ENCODE data around the gene PSMC3.

PSMC3 gene

DNA sequence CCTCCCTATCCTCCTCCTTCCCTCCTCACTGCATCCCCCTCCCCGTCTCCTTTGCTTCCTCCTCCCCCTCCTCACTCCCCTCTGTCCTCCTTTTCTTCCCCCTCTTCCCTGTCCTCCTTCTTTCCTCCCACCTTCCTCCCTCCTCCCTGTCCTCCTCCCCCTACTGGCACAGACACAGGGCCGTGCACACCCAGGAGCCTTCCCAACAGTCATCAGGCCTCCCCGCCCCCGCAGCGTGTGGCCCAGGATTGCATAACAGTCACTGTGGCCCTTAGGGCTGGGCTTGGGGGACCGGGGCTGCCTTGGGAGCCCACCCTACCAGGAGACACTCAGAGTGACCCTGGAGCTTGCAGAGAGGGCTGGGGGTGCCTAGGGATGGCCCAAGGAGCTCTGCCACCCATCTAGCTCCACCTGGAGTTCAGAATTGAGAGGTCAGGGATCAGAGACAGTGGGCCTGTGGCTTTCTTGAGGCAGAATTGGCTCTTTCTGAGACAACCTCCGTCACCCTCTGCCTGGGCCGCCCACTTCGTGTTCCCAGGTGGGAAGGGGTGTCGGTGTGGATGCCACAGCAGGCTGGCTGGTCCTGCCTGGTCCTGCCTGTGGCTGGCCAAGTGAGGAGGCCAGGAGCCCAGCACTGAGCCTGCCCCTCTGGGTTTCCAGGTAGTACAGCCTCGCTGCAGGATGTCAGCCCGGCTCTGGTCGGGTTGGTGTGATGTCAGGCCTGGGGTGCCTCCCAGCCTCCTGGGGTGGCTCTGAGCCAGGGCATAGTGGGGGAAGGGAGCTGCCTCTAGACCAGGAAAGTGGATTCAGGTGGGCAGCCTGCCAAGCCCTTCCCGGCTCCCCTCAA, 49.5 kb downstream of the PSMC3 start:
- no peak for DNase-seq (ENCODE audit: low read depth in 2 of 2, low spot score in 1 of 2)

DNA sequence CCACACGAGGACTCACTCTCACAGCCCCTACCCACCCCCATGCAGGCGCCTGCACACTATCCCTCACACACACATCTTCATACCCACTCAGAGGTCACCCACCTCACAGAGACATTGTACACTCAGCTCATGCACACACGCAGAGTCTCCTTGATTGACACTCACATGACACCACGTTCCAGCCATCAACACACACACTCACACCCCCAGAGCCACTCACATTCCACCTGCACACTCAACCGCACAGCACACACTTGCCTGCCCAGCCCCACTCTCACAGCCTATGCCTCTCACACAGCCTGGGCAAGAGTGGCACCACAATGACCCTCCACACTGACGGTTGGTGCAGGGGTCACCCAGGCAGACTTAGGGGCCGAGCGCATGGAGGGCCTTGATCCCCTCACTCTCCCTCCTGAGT, 50.1 kb downstream of the PSMC3 start:
- DNase-seq (ENCODE audit: low read depth in 2 of 2, low spot score in 1 of 2) = no peak

DNA sequence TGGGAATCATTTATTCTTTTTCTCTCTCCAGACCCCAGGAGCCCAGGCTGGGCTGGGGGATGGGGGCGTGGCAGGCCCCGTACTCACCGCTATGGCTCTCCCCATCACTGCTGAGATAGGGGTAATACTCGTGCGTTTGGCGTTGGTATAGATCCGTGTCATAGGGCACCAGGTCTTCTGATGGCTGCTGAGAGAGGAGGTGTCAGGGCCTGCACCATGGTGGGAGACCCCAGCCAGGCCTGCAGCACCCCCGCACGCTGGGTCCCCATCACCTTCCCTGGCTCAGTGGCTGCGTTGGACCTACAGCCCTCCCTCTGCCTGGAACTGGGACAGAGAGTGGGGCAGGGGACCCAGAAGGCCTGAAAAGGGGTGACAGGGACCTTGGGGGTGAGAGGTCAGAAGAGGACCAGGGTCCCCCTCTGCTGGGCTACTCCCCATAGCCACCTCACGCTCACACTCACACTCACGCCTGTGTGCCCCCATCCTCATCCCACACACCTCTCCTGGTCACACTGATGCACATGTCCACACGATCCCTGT, 50.6 kb downstream of the PSMC3 start:
- DNase-seq (ENCODE audit: low read depth in 2 of 2, low spot score in 1 of 2) = no peak

DNA sequence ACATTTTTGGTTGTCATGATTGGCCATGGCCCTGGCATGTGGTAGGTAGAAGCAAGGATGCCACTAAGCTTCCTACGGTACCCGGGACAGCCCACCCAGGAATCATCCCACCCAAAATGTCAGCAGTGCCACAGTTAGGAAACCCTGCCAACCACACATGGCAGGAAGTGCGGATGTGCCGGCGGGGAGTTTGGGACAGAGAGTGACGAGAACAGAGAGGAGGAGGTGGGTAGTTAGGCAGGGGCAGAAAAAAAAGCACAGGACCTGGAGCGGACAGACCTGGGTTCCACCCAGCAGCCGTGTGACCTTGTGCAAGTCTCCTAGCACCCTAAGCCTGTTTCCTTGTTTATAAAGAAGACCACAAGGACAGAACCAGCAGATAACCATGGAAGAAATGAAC, 51.2 kb downstream of the PSMC3 start:
- DNase-seq (ENCODE audit: low read depth in 2 of 2, low spot score in 1 of 2) = no peak

DNA sequence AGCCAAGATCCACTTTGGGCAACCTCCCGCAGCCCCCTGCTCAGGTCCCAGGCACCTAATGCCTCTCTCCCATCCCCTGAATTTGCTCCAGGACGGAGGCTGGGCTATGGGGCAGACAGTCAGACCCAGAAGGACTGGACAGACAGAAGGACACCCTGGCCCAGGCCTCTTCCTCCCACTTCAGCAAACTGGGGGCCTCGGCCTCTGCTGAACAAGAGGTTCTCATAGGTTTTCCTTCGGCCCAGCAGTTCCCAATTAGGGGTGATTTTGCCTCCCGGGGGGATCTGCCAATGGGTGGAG, 51.6 kb downstream of the PSMC3 start:
- no peak for DNase-seq (ENCODE audit: low read depth in 2 of 2, low spot score in 1 of 2)

DNA sequence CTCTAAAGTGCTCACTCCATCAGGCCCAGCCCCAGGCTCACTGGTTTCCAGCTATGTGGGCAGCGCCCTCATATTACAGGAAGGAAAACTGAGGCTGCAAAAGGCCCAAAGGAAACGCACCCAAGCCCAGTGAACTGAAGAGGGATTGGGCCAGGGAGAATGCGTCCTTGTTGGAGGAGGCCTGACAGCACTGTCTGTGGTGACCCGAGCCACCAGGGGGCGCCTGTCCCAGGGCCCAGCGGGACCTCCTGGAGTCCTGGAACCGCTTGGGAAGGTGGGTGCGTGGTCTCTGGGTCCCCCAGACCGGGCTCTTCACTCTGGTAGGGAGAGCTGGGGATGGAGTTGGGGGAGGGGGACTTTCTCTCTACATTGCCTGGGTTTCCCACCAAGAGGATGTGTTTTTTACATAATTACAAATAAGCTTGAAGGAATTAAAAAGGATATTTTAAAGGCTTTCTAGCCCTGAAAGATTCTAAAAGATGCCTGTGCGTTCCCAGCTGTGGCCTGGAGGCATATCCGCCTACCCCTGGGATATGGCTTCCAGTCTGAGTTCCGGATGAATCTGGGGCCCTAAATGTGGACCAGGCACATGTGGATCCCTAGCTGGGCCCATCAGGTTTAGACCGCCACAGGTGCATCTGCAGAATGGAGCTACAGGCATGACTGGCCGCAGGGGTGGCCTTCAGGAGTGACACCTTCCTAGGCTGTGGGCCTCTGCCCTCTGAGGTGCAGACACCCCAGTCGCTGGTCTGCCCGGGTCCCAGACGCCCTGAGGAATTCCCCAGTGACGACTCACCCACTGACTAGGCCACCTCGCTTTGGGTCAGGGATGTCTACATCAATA, 52.1 kb downstream of the PSMC3 start:
- DNase-seq (ENCODE audit: low read depth in 2 of 2, low spot score in 1 of 2) = peak; percentile 64 to 76

DNA sequence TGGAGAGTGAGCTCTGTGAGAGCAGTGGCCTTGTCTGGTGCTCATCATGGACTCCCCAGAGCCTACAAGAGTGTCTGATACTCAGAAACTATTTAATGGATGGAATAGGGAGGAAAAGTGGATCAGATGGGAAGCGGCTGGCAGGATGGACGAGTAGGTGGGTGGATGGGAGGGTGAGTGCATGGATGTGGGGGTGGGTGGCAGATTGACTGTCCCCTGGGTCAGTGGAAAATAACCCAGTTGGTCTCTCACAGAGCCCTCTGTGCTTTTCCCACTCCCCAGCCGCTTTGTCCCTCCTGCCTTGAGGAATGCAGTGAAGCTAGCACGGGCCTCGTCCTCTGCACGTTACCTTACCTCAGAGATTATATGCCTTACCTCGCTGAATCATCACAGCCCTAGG, 53.8 kb downstream of the PSMC3 start:
- DNase-seq (ENCODE audit: low read depth in 2 of 2, low spot score in 1 of 2) = no peak

DNA sequence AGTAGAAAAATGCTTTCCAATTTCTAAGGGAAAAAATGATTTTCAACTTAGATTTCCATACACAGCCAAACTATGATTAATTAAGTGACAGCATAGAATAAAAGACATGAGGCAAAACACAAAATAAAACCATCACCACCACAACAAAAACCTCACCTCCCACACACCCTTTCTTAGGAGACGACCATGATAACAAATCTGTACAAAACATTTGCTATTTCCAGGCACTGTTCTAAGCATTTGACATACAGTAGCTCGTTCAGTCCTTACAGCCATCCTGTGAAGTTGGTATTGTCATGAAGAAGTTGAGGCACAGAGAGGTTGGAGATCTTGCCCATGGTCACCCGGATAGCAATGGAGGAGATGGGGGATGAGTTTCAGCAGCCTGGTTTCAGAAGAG, 56.6 kb downstream of the PSMC3 start:
- no peak for DNase-seq (ENCODE audit: low read depth in 2 of 2, low spot score in 1 of 2)
